Skin of body (tissue), 2 donors: ENCODE data around the gene PDLIM5. TPM values are rescaled to one million over a fixed set of nuclear protein-coding genes. Genes with fewer than 3 reads are reported as not detected.
"Not testable (repeated sequence)": the region's sequence is repeated elsewhere in the genome, so short reads cannot be mapped to it uniquely, and the experiment has no call there.

Experiments used
- DNase-seq: peaks from one replicate; lab custom pipeline; 2025; lab: John Stamatoyannopoulos, UW
- total RNA-seq: library from RNA; depleted of rRNA; stranded (reverse); fragments of >200 nt; gene quantifications from one replicate; pipeline ENCODE4 v1.2.3, GENCODE V29; 2014

The PDLIM5 gene
- total RNA-seq, 1 donor from 2014 or later: 143 TPM

DNA sequence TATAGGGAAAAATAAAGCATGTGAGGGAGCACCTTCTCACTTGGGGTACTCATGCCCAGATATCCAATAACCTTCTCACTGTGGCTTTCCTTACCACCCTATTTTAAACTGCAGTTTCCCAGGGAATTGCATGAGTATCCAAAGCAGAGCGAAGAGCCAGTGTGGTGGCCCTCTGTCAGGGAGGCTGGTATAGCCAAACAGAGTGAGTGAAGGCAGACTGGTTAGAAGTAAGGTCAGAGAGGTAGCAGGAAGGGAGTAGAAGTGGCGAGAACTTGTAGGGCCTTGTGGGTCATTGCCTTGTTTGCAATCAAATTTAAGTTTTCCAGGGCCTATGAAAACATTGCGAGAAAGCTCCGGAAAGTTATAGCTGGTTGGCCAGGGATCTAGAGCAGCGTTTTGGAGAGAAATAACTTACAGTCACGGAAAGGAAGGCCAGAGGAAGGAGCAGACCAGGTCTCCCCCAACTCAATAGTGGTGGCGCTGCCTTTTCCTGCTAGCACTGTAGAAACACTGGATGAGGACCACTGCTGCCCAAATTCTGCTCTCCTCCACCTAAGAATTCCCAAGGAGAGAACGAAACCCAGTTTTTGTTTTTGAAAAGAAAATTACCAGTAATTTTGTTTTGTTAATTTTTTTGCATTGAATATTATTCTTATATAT lies 77.2 kb downstream of the PDLIM5 start:
- no peak for DNase-seq

DNA sequence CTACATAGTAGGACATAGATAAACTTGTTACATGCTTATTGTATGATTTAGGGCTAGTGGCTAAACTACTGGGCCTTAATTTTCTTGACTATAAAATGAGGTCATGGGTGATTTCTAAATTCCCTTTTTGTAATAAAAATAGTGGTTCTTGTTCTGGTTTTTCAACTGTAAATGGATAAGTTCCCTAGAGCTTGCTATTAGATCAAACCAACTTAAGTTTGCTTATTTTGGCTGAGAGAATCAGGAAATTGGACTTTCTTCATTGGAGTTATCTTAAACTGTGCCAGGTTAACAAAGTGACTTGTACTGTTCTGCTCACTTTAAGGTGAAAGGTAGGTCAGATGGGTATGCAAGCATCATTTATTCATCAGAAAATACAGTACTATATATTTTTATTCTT lies 78.3 kb downstream of the PDLIM5 start:
- DNase-seq: no peak

DNA sequence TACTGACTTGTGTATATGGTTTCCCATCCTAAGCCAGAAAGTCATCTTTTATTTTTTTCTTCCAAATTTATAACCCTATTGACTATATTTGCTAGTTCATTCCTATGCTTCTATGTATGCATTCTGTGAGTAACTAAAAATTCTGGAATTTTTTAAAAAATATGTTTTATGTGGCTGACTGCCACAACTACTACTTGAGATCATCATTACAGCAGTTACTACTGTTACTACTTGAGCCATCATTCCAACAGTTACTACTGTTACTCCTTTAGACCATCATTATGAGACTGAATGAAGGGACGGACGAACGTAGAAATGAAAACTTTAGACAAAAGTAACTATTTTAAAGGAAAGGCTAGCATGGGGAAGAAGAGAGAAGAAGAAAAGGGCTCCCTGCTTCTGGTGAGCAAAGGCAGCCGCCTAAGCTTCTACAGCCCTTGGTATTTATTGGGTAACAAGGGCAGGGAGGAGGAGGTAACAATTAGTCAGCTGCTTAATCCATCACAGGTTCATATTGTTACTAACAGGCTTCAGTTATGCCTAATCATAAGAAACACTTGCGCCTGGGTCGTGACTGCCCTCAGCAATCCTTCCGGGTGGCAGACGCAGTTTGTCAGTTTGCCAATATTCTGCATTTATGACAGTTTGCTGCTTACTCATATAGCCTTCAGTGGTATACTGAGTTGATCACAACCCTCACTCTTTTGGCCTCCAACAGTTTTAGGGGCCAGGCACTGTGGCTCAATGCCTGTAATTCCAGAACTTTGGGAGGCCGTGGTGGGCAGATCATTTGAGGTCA lies 80.4 kb downstream of the PDLIM5 start:
- no peak for DNase-seq

DNA sequence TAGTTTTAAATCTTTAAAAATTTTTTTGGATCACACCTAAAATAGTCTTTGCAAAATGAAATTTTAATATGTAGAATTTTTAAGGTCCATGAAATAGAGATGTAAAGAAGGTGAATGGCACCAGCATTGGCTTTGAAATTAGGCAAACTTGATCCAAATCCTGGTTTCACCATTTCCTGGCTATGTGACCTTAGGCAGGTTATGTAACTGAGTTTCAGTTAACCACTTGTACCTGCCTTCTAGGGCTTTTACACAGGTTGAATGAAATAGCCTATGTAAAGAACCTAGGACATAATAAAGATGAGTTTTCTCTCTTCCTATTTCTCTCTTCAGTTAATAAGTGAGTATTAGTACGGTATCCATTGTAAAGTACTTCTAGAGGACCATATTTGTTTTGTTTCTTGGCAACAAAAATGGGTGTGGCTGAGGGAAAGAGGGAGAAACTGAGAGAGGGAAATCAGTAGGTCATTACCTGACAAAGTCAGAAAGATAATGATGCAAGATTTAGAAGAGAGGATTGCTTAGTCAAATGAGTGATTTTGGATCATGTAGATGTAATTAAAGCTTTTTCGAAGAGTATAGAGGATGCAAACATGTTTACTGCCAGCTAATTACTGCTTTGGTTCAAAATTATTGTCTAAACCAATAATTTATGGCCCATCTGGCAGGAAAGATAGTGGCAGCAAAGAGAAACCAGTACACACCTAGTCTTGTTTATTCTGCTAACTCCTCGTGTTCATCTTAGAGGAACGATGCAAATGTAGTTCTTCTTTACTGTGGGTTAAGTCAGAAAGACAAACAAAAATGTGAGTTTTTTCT lies 81.9 kb downstream of the PDLIM5 start:
- no peak for DNase-seq

DNA sequence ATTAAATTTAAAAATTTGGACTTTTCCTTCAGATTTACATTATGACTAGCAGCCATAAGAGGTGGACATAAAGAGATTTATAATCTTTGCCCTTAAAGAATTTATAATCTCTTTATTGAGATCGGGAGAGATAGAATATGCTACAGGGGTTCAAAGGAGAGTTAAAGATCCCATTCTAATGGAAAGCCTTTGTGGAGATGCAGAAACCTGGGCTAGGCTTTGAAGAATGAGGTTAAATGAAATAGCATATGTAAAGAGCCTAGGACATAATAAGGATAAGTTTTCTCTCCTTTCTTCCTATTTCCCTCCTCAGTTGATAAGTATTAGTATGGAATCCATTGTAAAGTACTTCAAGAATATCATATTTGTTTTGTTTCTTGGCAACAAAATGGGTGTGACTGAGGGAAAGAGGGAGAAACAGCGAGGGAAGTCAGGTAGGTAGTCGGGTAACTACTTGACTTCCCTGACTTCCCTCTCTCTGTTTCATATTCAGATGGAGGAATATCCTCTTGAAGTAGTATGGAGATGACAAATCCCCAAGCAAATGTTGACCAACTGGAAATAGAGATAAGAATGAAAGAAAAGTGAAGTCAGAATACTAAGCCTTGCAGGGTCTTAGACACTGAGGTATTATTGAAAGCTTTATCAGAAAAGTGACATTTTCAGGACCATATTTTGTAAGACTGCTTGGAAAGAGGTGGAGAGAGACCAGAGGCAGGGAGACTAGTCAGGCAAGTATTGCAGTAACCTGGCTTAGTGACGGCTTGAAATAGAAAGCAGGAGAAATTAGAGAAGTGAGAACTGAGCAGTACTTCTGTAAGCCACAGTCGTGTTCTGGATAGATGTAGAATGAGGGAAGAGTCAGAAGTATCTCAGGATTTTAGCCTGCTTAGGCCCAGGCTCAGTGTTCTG lies 82.9 kb downstream of the PDLIM5 start:
- no peak for DNase-seq

DNA sequence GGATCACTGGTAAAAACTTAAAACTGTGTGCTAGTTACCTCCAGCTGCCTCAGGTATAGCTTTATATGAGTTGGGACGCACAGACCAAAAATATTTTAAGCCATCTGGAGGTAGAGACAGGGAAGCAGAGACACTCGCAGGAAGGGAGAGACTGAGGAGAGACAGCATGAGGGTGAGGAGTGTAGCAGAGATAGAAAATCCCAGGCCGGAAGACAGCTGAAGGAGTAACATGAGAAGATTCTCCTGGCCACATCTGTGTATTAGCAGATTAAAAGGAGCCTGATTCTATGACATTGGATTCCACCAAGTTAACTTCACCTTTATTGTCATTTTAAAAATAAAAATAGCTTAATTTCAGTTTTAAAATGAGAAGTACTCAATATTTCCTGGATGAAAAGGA lies 84.3 kb downstream of the PDLIM5 start:
- DNase-seq: no peak

DNA sequence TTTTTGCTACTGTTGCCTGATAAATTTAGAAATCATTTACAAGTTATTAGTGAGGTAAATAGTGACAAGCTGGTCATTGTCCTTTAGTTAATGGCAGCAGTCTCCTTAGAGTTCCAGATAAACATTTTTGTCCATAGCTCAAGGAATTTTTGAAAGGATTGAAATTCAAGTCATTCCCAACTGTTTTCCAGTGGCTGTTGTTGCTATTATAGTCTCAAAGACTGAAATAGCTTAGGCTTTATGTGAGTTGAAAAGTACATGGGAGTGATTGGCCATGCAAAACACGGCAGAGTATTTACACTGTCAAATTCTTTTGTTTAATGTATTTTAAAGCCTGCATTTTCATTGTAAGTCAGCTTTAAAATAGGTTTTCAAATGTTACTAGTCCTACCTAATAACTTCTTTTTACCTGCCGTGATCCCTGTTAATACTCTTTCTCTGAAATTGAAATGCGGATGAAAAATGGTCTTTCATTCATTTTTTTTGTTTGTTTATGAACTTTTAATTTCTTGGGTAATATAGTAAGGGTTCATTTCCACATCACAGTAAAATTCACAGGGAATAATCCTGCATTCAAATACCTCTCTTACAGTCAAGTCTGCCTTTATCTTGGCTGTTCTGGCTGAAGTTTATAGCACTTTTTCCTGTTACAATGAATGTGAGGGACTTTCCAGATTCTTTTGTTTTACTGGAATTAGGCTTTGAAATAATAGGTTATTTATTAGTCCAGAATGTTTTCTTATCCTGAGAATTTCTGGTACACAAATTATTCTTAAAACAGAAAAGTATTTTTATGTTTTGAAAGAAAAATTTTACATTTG lies 85.1 kb downstream of the PDLIM5 start:
- no peak for DNase-seq

DNA sequence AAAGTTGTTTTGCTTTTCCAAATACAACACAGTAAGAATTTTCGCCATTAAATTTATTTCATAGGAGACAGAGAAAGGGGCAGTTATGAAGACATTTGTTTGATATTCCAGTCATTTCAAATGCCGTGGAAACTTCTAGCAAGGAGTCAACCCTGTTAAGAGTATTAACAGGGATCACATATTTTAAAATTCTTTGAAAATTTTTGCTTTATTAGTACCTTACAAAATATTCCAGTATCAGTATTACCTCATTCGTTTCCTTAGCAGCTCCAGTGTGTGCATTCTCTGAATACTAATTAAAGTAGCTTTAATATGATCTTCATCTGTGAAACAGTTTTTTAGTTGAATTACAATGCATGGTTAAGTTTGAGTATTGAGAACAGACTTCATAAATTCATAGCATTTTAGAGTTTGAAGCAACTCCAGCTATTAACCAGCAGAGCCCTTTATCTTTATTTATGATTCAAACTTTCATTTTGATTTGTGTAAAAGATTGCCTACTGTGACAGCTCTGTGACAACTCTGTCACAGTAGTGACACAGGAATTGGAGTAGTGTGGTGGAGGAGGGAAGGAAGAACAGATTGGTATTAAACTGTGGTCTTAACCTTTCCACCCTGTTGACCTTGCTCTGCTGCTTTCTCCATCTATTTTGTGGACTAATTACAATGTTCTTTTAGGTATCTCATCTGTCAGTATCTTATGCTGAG lies 86.3 kb downstream of the PDLIM5 start:
- no peak for DNase-seq

DNA sequence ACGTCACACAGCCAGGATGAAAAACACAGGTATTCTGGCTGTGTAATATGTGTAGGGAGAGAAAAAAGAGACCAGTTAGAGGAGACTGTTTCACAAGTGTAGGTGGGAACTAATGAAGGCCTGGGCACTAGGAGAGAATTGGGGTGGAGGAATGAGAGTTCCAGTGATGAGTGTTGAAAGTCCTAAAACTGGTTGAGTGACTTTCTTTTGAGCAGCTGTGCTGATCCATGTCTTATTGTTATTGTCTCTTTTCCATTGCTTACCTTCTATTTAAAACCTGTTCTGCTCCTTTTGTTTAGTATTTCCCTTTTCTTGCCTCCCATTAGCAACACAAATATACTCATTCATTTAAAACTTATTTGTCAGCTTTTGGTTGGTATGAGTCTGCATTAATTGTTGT lies 88.7 kb downstream of the PDLIM5 start:
- no peak for DNase-seq

DNA sequence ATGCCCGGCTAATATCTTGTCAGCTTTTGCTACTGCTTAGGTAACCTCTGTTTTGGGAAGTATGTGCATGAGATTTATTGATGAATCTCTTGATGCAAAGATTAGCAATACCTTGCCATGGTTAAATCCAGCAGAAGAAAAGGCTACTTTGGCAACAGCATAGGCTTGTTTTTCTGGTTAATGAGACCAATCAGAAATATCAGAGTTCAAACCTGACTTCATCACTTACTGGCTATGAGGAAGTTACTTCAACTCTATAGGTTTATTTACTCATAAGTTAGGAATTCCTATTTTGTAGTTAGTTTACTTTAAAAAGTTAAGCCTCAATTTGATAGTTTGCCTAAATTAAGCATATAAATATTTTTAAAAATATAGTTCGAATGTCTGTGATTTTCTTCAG lies 93.1 kb downstream of the PDLIM5 start:
- DNase-seq: no peak

DNA sequence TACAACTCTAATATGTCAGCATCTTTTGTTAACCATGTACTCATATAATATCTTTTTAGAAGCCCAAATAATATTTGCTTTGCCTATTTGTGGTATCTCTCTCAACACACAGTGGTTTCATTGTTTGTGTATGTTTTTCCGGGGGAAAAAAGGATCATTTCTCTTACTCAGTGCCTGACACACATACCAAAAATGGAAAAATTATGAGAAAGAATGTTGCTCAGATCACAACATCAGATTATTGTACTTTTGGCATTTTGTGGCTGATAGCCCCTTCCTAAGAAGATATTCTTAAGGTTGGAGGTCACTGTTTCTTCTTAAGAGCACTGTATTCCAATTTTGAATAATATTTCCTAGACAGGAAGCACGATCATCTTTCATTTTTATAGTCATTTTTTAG lies 93.6 kb downstream of the PDLIM5 start:
- DNase-seq: no peak

DNA sequence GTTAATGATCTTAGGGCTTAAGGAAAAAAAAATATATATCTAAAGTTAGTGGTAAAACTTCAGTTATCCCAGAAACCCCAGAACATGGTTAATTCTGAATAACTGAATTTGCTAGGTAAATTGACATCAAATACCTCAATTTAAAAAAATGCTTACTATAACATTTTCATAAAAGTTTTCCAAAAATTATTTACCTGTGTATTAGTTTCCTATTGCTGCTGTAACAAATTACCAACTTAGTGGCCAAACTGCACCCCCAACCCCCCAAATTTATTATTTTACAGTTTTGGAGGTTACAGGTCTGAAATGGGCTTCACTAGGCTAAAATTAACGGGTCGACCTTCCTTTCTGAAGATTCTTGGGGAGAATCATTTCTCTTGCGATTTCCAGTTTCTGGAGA lies 95.2 kb downstream of the PDLIM5 start:
- no peak for DNase-seq

DNA sequence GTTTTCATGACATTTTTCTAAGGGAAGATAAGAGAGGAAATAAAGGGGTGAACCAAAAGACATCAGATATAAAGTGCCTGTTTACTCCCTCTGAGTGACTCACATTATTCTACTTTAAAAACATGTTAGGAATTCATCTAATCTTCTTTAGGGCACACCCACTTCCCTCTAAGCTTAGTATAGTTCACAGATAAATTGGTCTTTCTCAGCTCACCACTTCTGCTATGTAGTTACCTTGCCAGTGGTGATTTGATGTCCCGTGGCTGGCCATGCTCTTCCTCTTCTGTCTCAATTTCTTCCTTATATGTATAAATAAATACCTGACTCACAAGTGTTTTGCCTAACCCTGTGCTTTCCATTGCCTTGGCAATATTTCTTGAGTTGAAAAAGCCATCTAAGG lies 96.8 kb downstream of the PDLIM5 start:
- DNase-seq: no peak

DNA sequence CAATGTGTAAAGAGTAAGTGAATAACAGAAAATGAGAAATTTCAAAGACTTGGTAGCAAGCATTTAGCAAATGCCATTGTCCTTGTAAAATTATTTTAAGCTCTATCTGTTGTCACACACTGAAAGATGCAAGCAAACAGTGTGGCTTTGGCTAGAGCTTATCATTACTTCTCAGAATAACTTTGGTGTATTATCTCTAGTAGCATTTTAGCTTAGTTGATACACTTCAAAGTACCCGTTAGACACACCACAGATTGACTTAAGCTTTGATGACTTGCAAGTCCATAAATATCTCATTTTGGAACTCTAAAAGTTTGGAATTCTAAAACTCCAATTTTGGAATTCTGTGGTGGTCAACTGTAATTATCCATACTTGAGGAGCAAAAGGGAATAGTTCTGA lies 98.6 kb downstream of the PDLIM5 start:
- no peak for DNase-seq

DNA sequence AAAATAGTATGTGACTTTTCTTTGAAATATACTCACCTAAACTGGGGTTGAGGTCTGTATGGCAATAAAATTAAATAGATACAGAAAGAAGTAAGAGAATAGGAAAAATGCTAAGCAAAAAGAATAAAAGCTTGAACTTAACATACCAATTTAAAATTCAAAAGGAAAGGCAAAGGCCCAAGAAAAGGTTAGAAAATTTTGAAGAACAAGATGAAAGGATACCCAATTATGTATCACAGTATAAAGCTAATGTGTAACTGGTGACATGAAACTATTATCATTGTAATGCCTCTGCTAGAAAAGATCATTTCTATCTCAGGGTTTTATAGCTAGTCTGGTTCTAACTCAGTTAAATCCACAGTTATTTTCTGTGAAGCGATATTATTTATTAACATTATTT lies 99.1 kb downstream of the PDLIM5 start:
- DNase-seq: no peak

DNA sequence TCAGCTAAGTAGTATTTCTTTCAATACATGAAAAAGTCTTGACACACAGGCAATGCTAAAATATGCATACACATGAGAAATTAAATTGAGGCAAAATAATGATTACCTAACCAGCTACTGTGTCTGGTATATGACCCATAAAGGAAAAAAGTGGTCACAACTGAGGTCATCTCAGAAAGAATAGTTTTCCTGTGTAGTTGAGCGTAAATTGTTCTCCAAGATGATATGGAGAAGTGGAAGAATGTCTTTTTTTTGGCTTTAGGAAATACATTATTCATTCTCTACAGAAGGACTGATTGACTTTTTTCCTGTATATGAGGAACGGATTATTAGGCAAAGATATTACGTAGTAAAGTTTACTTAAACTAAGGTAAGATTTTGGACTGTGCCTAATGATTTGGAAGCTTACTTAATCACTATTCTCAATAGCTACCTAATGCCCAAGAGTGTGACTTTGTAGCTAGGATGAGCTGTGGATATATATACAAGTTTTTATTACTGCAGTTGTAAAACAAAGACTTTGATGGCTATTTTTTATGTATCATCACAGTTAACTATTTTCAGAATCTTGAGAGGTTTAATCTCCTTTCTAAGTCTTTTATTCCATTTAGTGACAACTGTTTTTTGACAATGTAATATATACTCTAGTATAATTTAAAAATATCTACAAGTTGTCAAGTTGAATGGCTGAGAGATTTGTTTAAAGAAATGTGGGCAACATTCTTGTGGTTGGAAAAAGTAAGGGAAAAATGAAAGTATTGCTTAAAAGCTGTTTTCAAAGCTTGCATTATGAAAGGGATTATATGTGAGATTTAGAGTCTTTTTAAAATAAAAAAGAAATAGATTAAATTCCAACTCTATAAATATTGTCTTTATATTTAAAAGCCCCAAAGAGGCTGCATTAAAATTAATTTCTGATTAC lies 100.2 kb downstream of the PDLIM5 start:
- peak; percentile 12 for DNase-seq

DNA sequence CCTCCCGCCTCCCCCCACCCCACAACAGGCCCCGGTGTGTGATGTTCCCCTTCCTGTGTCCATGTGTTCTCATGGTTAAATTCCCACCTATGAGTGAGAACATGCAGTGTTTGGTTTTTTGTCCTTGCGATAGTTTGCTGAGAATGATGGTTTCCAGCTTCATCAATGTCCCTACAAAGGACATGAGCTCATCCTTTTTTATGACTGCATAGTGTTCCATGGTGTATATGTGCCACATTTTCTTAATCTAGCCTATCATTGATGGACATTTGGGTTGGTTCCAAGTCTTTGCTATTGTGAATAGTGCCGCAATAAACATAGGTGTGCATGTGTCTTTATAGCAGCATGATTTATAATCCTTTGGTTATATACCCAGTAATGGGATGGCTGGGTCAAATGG lies 104.3 kb downstream of the PDLIM5 start:
- not testable (repeated sequence) for DNase-seq

DNA sequence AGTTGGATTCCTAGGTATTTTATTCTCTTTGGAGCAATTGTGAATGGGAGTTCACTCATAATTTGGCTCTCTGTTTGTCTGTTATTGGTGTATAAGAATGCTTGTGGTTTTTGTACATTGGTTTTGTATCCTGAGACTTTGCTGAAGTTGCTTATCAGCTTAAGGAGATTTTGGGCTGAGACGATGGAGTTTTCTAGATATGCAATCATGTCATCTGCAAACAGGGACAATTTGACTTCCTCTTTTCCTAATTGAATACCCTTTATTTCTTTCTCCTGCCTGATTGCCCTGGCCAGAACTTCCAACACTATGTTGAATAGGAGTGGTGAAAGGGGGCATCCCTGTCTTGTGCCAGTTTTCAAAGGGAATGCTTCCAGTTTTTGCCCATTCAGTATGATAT lies 105.9 kb downstream of the PDLIM5 start:
- DNase-seq: not testable (repeated sequence)
